ENCODE data around the gene CEMIP.

GRCh38 chr15:80766275-80766674, 12.9 kb upstream of the CEMIP start:
- TF ChIP-seq, protein P1, sequence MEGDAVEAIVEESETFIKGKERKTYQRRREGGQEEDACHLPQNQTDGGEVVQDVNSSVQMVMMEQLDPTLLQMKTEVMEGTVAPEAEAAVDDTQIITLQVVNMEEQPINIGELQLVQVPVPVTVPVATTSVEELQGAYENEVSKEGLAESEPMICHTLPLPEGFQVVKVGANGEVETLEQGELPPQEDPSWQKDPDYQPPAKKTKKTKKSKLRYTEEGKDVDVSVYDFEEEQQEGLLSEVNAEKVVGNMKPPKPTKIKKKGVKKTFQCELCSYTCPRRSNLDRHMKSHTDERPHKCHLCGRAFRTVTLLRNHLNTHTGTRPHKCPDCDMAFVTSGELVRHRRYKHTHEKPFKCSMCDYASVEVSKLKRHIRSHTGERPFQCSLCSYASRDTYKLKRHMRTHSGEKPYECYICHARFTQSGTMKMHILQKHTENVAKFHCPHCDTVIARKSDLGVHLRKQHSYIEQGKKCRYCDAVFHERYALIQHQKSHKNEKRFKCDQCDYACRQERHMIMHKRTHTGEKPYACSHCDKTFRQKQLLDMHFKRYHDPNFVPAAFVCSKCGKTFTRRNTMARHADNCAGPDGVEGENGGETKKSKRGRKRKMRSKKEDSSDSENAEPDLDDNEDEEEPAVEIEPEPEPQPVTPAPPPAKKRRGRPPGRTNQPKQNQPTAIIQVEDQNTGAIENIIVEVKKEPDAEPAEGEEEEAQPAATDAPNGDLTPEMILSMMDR (IDR thresholded peaks at IDR 0.05): no peak
- TF ChIP-seq POLR2A (IDR thresholded peaks at IDR 0.05; ENCODE audit: low read depth): no peak
